Kidney epithelial cell (primary cell): ENCODE results near the gene MTA1. TPM values are rescaled to one million over a fixed set of nuclear protein-coding genes. Genes with fewer than 3 reads are reported as not detected.

Experiments
- DNase-seq: peaks from one replicate; pipeline ENCODE4 v3.0.0-alpha.2; 2010; ENCODE audit warnings: low read depth
- H3K27me3 ChIP-seq: 2 replicates; pipeline ENCODE4 v1.6.0; 2011; ENCODE audit warnings: low read length; ENCODE audit not compliant: control insufficient read depth, insufficient read depth
- H3K36me3 ChIP-seq: 2 replicates; pipeline ENCODE4 v1.5.1; 2011; ENCODE audit warnings: low read length; ENCODE audit not compliant: control insufficient read depth, insufficient read depth
- H3K4me3 ChIP-seq: 2 replicates; pipeline ENCODE4 v1.5.1; 2011; ENCODE audit warnings: low read depth, mild to moderate bottlenecking, control low read depth, low read length
- CTCF ChIP-seq: IDR thresholded peaks from 2 replicates; pipeline ENCODE4 v1.5.1; 2011; ENCODE audit warnings: mild to moderate bottlenecking, moderate library complexity, low read length, control low read depth, inconsistent platforms; ENCODE audit not compliant: insufficient read depth, poor library complexity, severe bottlenecking
- total RNA-seq: library from RNA; depleted of rRNA; stranded (reverse); fragments of >200 nt; gene quantifications from 2 replicates; pipeline ENCODE4 v1.2.3, GENCODE V29; 2015

The MTA1 gene
- total RNA-seq, 1 donor from 2014 or later: 68.3 TPM

GRCh38 chr14:105420101-105420973 lies 710 bp downstream of the MTA1 start:
- Histone ChIP-seq H3K4me3 (peak overlapping the region; percentile 64), H3K27me3 (no peaks in the 10 kb centered on the region), H3K36me3 (no peaks in the 10 kb centered on the region)
- no peak for TF ChIP-seq CTCF
- DNase-seq: no peak

- no peak for TF ChIP-seq CTCF
- no peak for DNase-seq
- Histone ChIP-seq H3K36me3 (no peaks in the 10 kb centered on the region), H3K4me3 (peak overlapping the region; percentile 64), H3K27me3 (no peaks in the 10 kb centered on the region)
These were observed 1.5 kb downstream of the MTA1 start for GRCh38 chr14:105420974-105421674.

GRCh38 chr14:105421723-105422615 lies 2.3 kb downstream of the MTA1 start:
- no peaks in the 10 kb centered on the region for H3K36me3 ChIP-seq
- DNase-seq: no peak
- H3K27me3 ChIP-seq: no peaks in the 10 kb centered on the region
- no peak for TF ChIP-seq CTCF
- H3K4me3 ChIP-seq: no peak overlapping the region

GRCh38 chr14:105422695-105423487 lies 3.3 kb downstream of the MTA1 start:
- no peaks in the 10 kb centered on the region for H3K27me3 ChIP-seq
- H3K4me3 ChIP-seq: no peak overlapping the region
- TF ChIP-seq CTCF: no peak
- no peaks in the 10 kb centered on the region for H3K36me3 ChIP-seq
- DNase-seq: no peak

- no peaks in the 10 kb centered on the region for H3K36me3 ChIP-seq
- TF ChIP-seq CTCF: no peak
- no peaks in the 10 kb centered on the region for H3K27me3 ChIP-seq
- H3K4me3 ChIP-seq: no peak overlapping the region
- DNase-seq: no peak
These were observed 4.0 kb downstream of the MTA1 start for GRCh38 chr14:105423488-105424195.
